Stimulated activated CD4-positive, alpha-beta T cell treated with anti-CD3 and anti-CD28 coated beads, Interleukin-1b, Interleukin-23, amount 100 ng/mL, for 24 hours (primary cell): ENCODE results near the gene TMEM132C.

Experiments
- DNase-seq, 4 experiments: peaks; one replicate each; pipeline ENCODE4 v3.0.0-alpha.2; 2020; ENCODE audit warnings: low read depth in 4 of 4, low spot score in 1 of 4

Gene TMEM132C

GRCh38 chr12:128654468-128654867, 387.5 kb downstream of the TMEM132C start:
- DNase-seq = no peak

GRCh38 chr12:128657378-128657777, 390.4 kb downstream of the TMEM132C start:
- no peak for DNase-seq

GRCh38 chr12:128660532-128661225, 393.7 kb downstream of the TMEM132C start:
- no peak for DNase-seq

- DNase-seq = no peak
Measured at GRCh38 chr12:128661226-128661569, 394.2 kb downstream of the TMEM132C start.

- no peak for DNase-seq
Measured at GRCh38 chr12:128662101-128662500, 395.1 kb downstream of the TMEM132C start.

- no peak for DNase-seq
Measured at GRCh38 chr12:128664501-128664900, 397.5 kb downstream of the TMEM132C start.

- DNase-seq = no peak
Measured at GRCh38 chr12:128667193-128667592, 400.2 kb downstream of the TMEM132C start.

GRCh38 chr12:128671528-128672042, 404.6 kb downstream of the TMEM132C start:
- DNase-seq = no peak

- no peak for DNase-seq
Measured at GRCh38 chr12:128672428-128672827, 405.5 kb downstream of the TMEM132C start.

GRCh38 chr12:128672893-128673292, 405.9 kb downstream of the TMEM132C start:
- no peak for DNase-seq

GRCh38 chr12:128675576-128675975, 408.6 kb downstream of the TMEM132C start:
- DNase-seq = no peak

- DNase-seq = no peak
Measured at GRCh38 chr12:128680555-128680954, 413.6 kb downstream of the TMEM132C start.

GRCh38 chr12:128682548-128683275, 415.7 kb downstream of the TMEM132C start:
- no peak for DNase-seq

- DNase-seq = no peak
Measured at GRCh38 chr12:128684352-128684751, 417.4 kb downstream of the TMEM132C start.

- no peak for DNase-seq
Measured at GRCh38 chr12:128685903-128686475, 419.0 kb downstream of the TMEM132C start.

- no peak for DNase-seq
Measured at GRCh38 chr12:128687851-128688250, 420.9 kb downstream of the TMEM132C start.

GRCh38 chr12:128690641-128691040, 423.7 kb downstream of the TMEM132C start:
- no peak for DNase-seq

GRCh38 chr12:128693115-128693514, 426.1 kb downstream of the TMEM132C start:
- DNase-seq = no peak

- no peak for DNase-seq
Measured at GRCh38 chr12:128693771-128694170, 426.8 kb downstream of the TMEM132C start.

GRCh38 chr12:128694445-128694844, 427.5 kb downstream of the TMEM132C start:
- no peak for DNase-seq

GRCh38 chr12:128695697-128696096, 428.7 kb downstream of the TMEM132C start:
- DNase-seq = no peak

GRCh38 chr12:128698301-128698972, 431.5 kb downstream of the TMEM132C start:
- no peak for DNase-seq
